GM21619 (cell line): ENCODE results near the gene ATP1B4.

Experiments used
- ATAC-seq: cut with Tn5 transposase; IDR thresholded peaks from one replicate; pipeline ENCODE4 v1.9.1; 2021; ENCODE audit not compliant: unreplicated experiment

The ATP1B4 gene

DNA sequence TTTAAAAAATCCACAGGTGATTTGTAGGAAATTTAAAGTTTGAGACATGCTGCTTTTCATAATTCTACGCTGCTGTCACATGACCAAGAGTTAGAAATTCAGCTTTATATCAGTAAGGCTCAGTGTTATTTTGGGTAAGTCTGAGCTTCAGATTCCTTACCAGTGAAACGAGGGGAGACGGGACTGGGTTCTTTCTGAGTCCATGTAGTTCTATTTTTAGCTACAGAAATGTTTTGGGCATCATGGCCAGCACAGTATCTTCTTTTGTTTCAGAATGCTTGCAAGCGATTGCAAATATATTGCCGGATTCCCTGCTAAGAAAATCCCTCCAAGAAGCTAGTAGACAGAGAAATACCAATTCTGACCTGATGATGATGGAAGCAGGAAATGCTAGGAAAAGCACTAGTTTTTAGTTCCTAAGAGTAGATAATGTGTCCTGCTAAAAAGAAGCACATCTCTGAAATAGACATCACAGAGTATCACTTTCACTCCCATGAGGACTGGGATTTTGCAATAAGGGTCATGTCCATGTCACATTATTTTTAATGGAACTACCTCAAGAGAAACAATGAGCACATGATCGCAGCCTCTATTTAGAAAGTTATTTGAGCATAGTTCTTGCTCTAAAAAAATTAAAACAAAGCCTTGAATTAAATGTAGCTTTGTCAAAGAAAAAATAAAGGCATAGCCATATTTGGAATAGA is 10.9 kb downstream of the ATP1B4 start:
- ATAC-seq: no peak

- ATAC-seq: no peak
Measured at GRCh38 chrX:120377179-120377578, 15.3 kb downstream of the ATP1B4 start.

- no peak for ATAC-seq
Measured at GRCh38 chrX:120377715-120378114, 15.8 kb downstream of the ATP1B4 start.

- no peak for ATAC-seq
Measured at GRCh38 chrX:120378570-120378969, 16.7 kb downstream of the ATP1B4 start.

DNA sequence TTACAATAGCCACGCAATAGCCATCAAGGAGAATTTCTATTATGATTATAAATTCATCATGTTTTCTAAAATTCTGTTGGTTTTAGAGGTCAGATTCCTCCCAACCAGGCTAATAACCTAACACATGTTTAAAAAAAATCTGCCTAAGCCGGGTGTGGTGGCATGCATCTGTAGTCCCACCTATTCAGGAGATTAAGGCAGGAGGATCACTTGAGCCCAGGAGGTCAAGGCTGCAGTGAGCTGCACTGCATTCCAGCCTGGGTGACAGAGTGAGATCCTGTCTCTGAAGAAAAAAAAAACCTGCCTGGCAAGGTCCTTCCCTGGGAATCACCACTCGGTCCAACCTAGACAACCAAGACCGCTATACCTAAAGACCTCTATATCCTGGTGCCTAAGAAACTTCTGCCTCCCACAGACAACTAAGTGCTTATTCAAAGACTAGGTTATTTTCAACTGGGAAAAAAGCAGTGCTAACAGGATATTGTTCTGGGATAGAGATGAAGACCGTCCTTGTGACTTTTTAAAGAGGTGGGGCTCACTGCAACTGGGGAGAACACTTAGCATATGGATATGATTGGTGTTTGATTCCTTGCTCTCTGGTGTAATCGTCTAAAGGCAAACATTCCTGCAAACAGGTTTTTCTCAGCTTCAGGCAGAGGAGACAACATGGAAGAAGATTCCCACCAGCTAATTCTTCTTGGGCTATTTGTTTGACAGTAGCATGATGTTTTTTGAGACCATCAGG is 18.2 kb downstream of the ATP1B4 start:
- no peak for ATAC-seq

GRCh38 chrX:120380699-120381098 is 18.8 kb downstream of the ATP1B4 start:
- peak; percentile 57 for ATAC-seq

- ATAC-seq: no peak
Measured at GRCh38 chrX:120401301-120401700, 39.4 kb downstream of the ATP1B4 start.

DNA sequence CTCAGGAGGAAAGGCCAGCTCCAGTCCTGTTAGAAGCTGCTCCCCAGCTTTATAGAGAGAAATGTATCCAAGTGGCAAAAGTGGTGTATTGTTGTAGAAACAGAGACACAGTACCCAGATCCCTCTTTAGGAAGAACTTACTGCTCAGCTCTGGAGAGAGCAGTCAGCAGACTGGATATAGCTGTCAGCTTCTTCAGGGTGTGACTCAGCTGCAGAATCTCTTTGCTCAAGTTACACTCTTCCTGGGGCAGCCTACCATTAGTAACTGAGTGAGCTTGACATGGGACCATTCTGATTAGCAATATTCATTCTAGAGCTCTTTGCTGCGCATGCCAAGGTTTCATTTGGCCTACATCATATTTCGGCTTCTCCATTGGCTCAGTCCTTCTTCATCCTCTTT is 40.5 kb downstream of the ATP1B4 start:
- no peak for ATAC-seq

- no peak for ATAC-seq
Measured at GRCh38 chrX:120406638-120407037, 44.7 kb downstream of the ATP1B4 start.

DNA sequence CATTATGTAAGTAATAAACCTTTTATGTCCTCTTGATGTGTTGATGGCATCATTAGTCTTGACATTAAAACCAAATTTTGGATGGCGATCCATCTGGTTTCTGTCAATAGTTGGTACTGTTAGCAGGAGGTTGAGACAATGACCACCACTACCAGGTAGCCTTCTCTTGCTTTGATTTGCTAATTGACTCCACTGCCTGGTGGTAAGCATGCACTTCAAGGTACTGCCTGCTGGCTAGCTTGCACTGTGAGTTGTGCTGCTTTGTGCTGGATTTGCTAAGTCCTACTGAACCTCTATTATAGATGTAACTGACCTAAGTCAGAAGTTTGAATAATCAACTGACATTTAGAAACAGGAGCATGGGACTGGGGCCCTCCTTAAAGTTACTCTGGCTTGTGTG is 46.3 kb downstream of the ATP1B4 start:
- ATAC-seq: no peak

DNA sequence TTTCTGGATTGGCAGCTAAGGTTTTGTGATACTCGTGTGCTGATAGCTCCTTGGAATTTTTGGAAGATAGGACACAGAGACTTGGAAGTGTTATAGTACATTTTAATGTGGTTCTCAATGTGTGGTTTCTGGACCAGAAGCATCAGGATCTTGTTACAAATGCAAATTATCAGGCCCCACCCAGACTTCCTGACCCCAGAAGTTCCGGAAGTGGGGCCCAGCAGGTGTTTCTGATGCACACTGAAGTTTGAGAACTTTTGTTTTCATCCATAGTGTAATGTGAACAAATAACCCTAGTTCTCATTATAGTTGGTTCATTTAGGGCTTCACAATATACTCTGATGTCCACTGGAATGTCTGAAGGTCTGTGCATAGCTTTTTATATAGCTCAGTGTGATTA is 57.6 kb downstream of the ATP1B4 start:
- peak; percentile 72 for ATAC-seq

DNA sequence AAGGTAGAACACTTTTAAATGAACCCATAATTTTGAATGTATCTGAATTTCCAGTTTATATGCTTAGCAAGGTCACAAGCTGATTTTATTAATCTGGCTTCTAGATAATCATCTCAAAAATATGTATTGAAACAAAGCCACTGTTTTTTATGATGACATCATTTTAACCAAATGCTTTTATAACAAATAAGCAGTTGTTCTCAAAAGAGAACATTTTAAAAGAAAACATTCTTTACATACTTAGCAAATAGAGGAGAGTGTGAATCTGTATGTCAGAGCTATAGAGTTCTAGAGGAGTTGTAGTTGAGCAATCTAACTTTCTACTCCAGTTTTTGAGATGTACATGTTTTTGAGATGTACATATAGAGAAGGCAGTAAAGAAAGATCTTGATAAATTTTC is 64.7 kb downstream of the ATP1B4 start:
- ATAC-seq: no peak

DNA sequence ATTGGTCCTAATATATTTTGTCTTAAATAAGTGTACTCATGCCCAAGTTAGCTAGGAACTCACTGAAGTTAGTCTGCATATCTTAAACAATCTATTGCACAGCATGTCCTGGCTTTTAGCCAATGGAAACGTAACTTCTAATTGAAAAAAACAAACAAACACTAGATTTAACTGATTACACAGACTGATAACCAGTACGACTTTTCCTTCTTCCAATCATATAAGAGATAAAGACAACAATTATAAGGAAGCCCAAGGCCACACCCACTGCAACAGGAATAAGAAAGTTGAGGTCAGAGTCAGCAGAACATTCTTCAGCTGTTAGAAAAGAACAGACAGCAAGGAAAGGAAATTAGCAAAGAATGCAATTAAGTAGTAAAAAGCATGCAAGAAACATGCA is 66.4 kb downstream of the ATP1B4 start:
- ATAC-seq: no peak

DNA sequence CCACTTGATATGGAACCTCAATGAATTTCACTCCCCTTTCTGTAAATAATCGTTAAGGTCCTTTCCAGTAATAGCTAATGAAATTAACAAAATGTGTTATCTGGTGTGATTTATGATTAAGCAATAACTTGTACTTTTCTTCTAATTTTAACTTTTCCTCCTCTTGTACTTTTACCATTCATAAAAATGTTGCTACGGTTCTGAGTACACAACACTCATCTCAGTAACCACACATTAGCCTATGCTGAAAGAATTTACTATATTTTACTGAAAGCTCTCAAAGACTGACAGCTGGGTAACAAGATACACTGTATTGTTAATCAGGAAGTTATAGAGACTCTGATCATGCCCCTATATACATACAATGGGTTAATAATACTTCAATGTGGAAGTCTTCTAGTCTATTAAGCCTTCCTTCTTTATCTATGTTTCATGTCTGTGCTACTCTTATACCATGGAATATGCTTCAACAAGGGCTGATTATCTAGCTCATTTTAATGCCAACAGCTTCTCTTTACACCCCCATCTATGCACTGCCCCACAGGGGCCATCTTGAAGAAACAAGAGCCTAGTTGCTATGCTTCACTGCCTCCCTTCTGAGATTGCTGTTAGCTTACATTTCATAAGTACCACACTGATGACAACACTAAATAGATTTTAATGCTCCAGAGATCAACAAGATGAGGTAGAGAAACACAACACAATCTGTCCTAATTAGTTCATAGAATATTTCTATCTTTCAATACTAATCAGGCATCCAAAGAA is 68.1 kb downstream of the ATP1B4 start:
- ATAC-seq: no peak
